ENCODE data around the gene PRKCE.

The PRKCE gene

DNA sequence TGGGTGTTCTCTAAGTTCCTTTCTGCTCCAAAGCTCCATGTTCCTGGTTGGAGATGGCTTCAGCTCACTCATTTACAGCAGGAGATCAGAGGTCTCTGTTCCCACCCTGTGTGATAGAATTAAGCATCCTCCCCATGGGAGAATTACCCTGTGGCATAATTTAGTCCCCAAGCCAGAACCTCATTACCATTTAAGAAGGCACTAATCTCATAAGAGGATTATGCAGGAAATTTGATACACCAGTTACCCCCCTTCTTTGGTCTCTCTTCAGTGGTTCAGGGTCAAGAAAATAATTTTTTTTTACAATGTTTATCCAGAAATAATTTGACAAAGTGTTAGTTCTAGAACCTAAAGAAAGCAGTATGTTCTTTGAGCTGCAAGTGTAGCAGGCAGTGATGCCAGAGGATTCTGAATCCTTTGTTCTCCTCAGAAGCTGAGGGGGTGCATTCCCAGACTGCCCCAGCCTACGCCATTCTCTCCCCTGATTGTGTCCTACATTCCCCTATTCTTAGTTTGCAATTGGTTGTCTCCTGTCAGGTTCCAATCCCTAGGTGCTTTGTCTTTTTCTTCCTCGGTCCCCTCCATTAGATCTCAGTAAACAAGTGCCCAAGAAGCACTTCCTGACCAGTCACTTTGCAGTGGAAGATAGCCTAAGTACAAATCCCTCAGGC lies 163.6 kb downstream of the PRKCE start:
- no peak for DNase-seq

DNA sequence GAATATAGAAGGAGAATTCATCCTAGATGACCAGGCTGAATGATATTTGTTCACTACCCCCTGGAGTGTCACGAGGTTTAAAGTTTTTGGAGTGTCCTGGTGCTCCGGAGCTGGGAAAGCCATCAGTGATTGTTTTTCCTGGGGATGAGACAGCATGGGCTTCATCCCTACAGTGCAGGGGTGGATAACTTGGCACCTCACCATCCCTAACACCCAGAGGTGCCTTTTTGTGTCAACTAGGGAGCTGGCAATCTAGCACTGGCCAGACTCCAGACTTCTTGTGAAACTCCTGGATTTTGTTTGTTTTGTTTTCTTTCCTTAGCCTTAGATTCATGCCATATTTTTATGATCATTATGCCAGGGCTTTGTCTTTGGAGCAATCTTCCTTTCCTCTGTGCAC lies 164.8 kb downstream of the PRKCE start:
- no peak for DNase-seq

DNA sequence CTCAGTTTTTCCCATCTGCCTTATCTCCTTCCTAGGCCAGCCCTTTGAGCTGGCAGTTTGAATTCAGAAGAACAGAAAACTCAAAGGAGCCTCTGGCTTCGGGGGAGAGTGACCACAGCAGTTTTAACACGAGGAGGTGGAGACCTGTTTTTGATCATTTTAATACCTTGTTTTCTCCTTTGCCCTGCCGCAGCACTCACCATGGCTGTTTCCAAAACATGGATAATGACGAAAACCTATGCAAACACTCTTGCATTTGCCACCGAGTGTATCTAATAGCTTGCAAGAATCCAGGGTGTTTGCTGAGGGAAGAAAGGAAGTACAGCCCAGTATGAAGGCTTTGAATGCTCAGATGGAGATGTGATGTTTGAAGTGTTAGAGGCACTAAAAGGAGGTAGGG lies 167.1 kb downstream of the PRKCE start:
- no peak for DNase-seq

DNA sequence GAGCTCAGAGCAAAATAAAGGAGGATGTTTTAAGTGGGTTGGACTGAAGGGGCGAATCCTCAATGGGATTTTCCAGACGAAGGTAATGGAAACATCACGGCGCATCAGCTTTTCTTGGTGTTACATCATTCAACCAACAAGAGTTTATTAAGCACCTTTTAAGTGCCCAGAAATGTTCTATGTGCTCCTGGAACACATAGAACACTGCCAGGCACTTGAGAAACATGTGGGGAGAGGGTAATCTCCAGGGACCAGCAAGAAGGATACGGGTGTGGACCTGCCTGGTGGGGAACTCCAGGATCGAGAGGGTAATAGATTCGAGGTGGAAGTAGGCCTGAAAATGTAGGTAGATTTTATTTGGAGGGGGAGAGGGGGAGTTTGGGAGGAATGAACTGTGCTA lies 168.6 kb downstream of the PRKCE start:
- DNase-seq: no peak

DNA sequence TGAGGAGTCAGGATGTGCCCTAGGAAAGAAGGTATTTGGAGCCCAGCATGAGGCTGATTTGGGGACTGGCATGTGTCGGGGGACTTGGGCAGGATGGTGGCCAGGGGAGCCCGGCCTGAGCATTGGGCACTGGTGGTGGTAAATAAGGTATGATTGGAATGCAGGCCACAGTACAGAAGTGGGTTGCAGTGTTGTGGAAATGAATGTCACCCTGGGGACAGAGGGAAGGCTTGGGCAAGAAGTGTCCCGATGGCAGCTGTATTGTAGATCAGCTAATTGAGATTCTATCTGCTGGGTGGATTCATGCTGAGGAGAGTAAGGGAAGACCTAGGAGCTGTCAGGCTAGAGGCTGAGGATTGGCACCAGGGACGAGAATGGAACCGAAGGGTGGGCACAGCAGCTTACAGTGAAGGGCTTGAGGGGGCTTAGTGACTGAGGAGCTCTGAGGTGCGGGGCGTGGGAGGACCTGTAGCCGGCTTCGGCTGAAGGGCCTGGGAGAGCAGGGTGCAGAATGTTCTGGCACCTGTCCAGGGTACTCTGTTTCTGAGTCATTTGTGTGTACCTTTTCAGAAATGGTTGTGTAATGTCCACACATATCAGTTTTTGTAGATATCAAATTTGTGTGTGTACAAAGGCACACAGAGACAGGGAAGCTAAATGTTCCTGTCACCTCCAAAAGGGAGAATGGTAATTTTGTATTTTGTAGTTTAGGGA lies 170.2 kb downstream of the PRKCE start:
- no peak for DNase-seq

DNA sequence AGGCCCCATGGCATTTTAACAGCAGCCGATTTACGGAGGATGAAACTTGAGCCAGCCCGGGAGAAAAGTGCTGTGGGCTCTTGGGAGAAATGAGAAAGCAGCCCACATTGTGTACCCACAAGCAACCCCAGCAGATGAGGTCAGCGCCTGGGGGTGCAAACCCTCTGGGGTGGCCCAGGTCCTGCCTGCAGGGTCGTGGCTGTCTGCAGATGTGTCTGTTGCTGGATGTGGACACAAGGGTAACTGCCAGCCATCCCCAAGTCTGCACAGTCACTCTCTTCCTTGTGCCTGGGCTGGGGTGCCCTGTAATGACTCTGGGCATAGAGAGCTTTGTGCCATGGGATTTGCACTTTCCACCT lies 170.8 kb downstream of the PRKCE start:
- DNase-seq: no peak

DNA sequence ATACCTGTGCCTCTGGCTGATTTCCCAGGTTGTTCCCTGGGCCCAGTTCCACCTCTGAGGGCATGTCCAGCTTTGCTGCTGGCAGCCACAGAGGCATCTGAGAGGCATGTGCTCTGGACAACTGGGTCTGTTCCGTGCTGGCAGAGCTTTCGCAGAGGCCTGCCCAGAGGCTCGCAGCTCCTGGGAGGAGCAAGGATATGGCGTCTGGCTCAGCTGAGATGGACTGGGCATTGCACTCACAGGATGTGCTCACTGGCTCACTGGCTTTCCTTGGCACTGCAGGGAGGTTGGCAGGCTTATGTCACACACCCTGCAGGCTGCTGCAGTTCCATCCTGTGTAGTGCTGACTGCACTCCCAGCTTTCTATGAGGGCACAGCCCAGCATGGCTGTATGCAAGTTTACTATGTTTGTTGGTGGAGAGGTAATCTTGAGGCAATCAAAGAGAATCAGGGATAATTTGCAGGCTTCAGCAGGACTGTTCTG lies 172.3 kb downstream of the PRKCE start:
- no peak for DNase-seq

DNA sequence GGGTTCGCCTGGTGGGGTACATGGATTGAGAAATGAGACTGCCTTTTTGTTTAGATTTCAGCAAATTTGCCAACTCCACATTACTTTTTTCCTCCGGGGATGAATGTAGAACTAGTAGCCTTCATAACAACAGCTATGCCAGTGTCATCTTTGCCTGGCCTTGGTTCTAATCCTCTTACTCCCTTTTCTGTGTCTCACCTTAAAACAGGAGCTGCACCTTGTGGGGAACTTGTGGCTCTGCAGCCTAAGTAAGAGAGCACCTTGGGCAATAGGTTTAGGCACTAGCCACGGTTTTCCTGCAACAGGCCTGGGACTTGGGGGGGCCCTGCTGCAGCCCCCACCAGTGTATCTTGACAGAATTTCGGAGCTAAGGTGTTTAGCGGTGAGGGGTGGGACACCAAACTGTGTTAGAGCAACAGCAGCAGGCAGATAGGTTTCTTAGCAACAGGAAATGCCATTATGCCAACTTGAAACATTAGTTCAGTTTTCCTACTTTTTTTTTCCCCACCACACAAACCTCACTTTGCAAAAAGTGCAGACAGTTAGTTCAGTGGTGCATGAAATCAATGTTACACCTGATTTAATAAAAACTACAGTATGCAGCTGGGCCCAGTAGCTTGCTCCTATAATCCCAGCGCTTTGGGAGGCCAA lies 173.7 kb downstream of the PRKCE start:
- DNase-seq: no peak

DNA sequence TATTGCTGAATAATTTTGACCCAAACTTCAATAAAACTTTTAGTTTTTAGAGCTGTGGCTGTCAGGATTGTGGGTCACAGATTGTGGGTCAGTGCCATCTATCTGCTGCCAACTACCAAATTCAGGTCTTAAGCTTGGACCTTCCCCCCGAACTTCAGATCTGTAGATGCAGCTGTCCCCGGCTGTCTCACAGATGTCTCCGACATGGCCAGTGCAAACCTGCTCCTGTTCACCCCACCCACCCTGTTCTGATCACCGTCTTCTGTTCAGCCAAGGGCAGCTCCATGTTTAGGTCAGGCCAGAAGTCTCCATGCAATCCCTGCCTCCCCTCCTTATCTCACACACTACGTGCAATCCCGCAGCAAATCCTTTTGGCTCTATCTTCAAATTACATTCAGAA lies 175.0 kb downstream of the PRKCE start:
- no peak for DNase-seq

DNA sequence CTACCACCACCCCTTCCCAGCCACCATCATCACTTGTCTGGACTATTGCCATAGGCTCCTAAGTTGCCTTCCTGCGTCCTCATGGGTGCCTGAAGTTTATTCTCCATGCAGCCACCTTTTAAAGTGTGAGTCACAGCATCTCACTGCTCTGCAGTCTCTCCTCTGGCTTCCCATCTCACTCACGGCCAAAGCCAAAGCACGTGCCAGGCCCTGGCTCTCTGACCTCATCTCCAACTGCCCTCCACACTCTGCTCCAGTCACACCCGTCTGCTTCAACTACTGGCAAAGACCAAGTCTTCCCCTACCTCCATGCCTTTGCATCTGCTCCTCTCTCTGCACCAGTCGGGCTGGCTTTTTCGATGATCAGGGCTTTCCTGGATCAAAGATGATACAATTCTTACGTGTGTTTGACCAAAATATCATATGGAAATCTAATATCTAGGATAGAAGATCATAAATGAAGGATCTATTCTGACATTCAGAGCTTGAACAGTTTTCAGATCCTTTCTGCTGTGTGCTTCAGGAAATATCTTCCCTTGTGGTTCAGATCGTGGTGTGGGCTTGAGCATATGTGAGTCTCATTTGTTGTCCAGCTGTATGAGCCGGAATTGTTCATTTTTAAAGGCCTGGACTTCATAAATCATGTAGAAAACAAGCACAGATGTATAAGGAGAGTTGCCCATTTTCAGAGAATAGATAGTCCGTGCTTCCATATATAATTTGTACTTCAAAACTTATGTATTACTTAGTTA lies 175.6 kb downstream of the PRKCE start:
- no peak for DNase-seq

DNA sequence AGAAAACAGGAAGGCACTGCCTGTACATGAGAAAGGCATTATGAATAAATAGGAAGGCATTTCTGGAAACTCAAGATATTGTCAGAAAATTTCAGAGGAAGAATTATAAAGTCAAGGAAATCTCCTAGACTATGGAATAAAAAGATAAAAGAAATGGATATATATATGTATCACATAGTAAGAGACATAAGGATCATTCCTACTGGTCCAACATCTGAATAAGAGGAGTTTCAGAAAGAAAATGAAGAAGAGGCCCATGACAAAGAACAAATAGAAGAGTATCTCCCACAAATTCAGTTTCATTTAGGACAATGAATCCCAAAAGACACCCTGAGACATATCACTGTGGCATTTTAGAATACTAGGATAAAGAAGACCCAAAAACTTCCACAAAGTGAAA lies 178.8 kb downstream of the PRKCE start:
- no peak for DNase-seq

DNA sequence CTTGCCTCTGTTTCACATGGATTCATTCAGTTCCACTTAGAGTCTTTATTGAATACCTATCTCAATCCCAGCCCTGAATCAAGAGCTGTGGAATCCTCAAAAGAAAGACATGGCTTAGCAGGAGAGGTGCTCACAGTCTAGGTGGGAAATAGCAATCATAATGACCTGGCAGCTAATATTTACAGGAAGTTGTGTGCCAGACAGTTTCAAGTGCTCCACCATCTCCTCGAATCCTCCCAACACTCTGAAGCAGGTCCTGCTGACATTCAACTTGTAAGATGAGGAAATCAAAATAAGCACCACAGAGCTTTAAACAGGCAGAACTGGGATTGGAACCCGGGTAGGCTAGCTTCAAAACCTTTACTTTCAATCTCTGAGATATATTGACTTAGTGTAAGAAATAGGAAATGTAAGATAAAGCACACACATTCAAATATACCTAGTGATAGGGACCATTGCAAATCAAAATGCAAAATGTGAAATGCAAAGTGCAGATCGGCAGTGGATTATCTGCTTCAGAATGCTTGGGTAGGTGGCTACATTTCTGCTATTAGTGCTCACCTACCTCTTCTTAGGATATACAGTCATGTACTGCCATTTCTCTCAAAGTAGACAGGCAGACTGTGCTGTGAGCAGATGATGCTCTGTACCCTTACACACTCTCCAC lies 182.0 kb downstream of the PRKCE start:
- no peak for DNase-seq

DNA sequence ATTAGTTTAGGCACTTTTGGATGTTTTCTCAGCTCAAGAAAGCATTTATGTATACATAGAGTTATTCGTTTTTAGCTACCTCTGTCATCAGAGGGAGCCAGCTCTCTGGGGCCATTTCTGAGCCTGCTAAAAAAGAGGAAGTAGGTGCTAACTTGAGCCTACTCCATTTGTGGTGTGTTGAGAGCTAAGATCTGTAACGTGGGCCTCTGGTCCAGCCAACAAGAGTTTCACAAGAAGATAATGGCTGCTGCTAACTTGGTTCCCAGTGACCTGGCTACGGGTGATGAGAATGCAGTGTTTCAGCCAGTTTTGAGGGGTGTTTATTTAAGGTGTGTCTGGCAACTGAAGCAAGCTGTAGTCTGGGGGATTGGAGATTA lies 182.5 kb downstream of the PRKCE start:
- DNase-seq: no peak

DNA sequence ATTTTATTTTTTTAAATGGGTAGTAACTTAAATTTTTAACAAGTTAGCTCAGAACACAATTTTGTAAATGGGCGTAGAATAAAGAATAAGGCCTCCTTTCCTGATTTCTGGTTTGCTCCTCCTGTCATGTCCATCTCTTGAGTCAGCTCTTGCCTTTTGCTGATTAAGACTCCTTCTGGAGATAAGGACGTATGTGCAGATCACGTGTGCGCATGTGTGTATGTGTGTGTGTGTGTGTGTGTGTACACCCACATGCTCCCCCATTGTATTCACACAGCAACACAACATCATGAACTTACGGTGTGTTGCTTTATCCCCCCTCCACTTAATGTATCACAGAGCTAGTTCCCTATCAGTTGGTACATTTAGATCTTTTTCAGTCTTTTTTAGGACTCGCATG lies 182.9 kb downstream of the PRKCE start:
- DNase-seq: no peak

DNA sequence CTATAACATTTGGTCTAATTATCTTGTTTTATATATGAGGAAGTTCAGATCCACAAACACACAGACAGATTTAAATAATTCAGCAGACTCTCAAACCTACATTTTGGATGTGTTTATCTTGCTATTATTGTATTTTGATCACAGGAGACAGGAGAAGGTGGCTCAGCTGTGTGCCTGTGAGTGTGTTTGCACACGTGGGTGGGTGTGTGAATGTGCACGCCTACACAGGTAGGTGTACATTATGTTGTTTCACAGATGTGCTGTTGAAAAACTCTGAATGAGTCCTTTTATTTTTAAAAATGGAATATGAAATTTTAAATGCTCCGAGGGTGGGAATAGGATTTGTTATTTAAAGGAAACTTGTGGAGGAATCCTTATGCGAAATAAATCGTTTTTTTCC lies 183.4 kb downstream of the PRKCE start:
- DNase-seq: no peak

DNA sequence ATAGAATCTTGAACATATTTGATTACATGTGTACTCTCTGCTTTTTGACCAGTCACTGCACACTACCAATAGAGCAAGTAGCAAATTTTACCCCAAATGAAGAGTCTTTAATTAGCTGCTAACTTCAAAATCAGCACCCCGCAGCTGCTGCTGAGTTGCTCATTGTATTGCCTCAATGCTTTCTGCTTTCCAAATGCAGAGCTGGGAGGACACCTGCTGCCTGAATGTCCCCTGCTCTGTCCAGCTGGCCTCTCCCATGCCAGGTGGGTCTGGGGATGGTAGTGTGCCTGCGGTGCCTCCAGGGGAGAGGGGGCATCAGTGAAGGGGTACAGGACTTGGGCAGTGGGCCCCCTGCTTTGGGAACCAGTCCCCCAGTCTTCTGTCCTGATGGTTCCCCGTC lies 184.8 kb downstream of the PRKCE start:
- DNase-seq: no peak

DNA sequence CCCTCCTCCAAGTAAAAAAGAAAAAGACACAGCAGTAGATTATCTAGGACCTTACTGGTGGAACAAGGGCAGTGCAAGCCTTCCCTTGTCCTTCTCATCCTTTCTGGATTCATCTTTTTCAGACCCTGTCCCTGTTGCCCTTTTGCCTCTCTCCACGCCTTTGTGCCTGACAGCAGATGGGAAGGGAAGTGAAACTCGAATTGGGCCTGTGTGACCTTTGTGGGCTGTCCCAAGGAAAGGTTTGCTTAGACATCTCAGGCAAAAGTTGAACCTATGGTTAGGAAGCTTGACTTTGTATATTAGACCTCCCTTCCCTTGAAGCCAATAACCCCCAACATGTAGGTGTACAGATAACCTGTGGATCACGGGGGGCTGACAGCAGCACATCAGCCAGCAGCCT lies 185.3 kb downstream of the PRKCE start:
- DNase-seq: no peak

DNA sequence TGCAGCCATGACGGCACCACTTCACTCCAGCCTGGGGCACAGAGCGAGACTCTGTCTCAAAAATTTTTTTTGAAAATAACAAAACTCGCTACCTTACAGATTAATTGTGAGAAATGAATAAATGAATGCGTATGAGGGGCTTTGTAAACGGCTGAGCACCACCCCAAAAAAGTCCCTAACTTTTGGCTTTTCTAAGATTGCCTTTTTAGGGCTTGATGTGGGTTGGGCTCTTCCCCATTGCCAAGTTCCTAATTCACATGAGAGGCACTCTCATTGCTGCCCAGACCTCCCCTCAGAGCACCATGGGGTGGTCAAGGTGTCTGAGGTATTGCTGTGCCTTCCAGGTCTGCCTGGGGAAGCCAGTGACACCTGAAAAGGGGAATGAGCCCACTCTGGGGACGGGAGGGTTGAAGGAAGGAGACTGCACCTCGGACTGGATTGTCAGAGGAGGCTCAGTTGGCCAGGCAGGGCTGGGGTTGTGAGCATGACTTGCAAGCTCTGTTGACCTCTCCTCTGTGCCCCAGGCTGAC lies 186.4 kb downstream of the PRKCE start:
- no peak for DNase-seq

DNA sequence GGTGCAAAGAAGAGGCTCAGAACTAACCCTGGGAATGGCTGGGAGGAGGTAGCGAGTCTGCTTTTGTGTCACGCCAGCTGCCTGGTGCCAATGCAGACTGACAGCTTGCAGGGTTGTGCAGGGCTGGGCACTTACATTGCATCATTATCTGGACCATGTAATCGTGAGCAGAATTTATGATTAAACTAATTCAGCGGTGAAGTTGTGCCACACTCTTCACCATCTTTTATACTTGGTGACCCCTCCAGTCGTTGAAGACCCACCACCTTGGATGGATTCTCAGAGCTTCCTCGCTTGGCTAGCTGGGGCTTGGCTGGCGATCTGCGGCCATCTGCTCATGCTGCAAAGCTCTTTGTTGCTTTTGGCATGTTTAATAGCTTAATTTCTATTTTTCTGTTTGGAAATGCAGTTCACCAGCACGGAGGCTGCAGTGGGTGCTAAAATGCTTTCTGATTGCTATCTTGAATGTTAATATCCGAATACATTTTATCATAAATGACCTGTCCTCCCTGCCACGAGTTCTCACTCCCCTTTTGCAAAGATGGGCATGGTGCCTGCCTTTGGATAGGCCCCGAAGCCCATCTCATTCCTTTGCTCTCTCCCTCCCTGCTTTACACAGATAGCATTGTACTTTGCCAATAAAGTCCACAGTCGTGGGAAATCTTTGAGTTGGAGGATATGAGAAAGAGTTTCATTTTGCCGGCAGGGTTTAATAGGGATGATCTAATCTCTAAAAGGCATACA lies 188.2 kb downstream of the PRKCE start:
- DNase-seq: no peak

DNA sequence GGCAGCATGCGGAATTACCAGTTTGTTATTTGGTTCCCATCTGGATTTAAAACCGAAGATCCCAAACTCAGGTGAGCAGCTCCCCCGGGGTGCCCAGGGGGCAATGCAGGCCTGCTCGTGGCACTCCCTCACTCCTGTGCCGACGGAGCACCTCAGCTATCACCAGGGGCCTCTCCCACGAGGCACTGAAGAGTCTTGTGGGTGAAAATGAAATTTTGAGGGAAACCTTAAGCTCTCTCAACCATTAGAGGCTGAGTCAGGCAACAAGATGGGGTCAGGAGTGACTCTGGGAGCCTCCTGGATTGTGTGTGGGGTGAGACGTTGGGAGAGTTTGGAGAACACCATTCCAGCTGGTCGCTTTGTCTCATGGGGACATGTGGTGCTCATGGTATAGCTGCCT lies 189.0 kb downstream of the PRKCE start:
- DNase-seq: no peak

DNA sequence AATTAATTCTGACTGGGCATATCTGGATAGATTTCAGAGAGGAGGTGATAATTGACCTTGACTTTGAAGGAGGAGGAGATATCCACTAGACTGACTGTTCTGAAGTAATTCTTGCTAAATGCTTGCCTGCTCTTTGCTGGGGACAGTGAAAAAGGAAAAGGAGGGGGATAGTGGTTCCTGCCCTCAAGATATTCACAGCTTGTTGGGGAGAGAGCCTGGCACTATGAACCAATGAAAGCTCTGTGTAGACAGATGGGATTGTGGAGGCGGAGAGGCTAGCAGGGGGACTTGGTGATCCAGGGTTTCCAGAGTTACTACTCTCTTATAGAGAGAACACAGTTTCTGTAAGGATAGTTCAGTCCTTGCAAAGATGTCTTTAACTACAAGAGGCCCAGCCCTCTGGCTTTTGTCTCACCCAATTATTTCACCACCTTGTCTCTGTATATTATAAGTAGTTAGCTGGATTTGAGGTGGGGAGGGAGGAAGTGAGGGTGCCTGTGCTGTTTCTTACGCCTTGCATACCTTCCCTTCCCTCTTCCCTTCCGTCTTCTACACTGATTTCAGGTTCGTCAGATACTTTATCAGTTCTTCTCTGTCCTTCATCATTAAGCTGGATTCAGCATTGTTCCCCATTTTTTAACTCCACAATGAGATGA lies 190.4 kb downstream of the PRKCE start:
- DNase-seq: no peak

DNA sequence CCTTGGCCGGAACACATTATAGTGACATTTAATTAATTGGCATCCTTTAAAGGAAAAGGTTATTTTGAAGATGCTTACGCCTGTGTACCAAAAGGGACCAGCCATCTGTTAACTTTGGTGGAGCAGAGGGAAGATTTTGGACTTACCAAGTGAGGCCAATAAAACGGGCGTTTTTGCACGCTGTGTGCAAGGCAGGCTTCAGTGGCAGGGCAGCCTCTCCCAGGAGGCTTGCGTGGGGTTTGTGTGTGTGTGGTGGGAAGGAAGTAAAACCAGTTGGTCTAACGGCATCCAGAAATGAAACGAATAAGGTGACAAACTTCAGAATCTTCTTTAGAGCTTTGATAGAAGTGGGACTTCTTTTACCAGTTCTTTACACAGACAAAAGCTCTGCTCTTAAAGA lies 191.7 kb downstream of the PRKCE start:
- no peak for DNase-seq

Measured in NCI-H2081 treated with DMSO at 0.1 percent for 48 hours (cell line).